ENCODE results near the gene SSH2. TPM values are rescaled to one million over a fixed set of nuclear protein-coding genes. Genes with fewer than 3 reads are reported as not detected.

Gene SSH2
- total and polyA plus RNA-seq, 2 donors (not counting 1 experiment from before 2014, with no cell fraction given): 51.5 to 183 TPM

- Histone ChIP-seq H3K36me3 (replicated peaks in 1 of 2; ENCODE audit: control extremely low read depth in 1 of 2, control insufficient read depth in 1 of 2, extremely low read depth in 1 of 2, insufficient read depth in 2 of 2, low read length in 1 of 2) (peaks cover 0 to 2% of the 10 kb centered on the region in 2 experiments), H3K4me1 (ENCODE audit: control insufficient read depth in 2 of 2, insufficient read depth in 2 of 2, low read length in 2 of 2) (no peaks in the 10 kb centered on the region), H3K9ac (ENCODE audit: low read length) (no peak overlapping the region), H3K4me2 (replicated peaks; ENCODE audit: low read depth, low read length, poor library complexity, severe bottlenecking) (no peak overlapping the region), H4K20me1 (ENCODE audit: control insufficient read depth, insufficient read depth, low read length, poor library complexity, severe bottlenecking) (peaks cover 10% of the 10 kb centered on the region), H3K9me3 (ENCODE audit: control extremely low read depth in 1 of 3, control insufficient read depth in 2 of 3, insufficient read depth in 1 of 3, low read length in 2 of 3) (no peaks in the 10 kb centered on the region), H2AFZ (ENCODE audit: insufficient read depth, low read depth, low read length, poor library complexity, severe bottlenecking) (no peak overlapping the region), H3K79me2 (ENCODE audit: control insufficient read depth, insufficient read depth, low read length) (peaks cover 25% of the 10 kb centered on the region), H3K4me3 (ENCODE audit: control extremely low read depth in 1 of 5, extremely low read depth in 1 of 5, insufficient read depth in 1 of 5, low read depth in 2 of 5, low read length in 4 of 5) (no peak overlapping the region), H3K27me3 (replicated peaks in 1 of 4; ENCODE audit: control extremely low read depth in 1 of 4, control insufficient read depth in 3 of 4, insufficient read depth in 4 of 4, low read length in 3 of 4) (no peaks in the 10 kb centered on the region), H3K27ac (ENCODE audit: low read length in 2 of 2) (no peak overlapping the region)
- H3K27ac Mint-ChIP-seq: no peak overlapping the region
- TF ChIP-seq EZH2 (IDR thresholded peaks at IDR 0.05; ENCODE audit: borderline replicate concordance, insufficient read depth, low read depth, low read length, poor library complexity, severe bottlenecking) (no peak), CTCF (IDR thresholded peaks at IDR 0.05) (no peak)
- ATAC-seq (ENCODE audit: low read depth): no peak
- ChIA-PET POLR2A (no interaction called here), CTCF (no interaction called here)
- H3K4me3 Mint-ChIP-seq: no peak overlapping the region
- intact Hi-C loops (cut with micrococcal nuclease): no loop called here
- no peak for DNase-seq
- no peaks in the 10 kb centered on the region for H3K27me3 Mint-ChIP-seq
- no peaks in the 10 kb centered on the region for H3K9me3 Mint-ChIP-seq (ENCODE audit: insufficient read depth)
- peaks cover 9% of the 10 kb centered on the region for H3K4me1 Mint-ChIP-seq
These were observed 89.1 kb downstream of the SSH2 start for GRCh38 chr17:29840884-29841283.

GRCh38 chr17:29839656-29840055 is 90.4 kb downstream of the SSH2 start:
- H3K79me2 ChIP-seq (ENCODE audit: control insufficient read depth, insufficient read depth, low read length): peaks cover 21% of the 10 kb centered on the region
- no peaks in the 10 kb centered on the region for H3K4me1 ChIP-seq (ENCODE audit: control insufficient read depth in 2 of 2, insufficient read depth in 2 of 2, low read length in 2 of 2)
- no peaks in the 10 kb centered on the region for H3K9me3 ChIP-seq (ENCODE audit: control extremely low read depth in 1 of 3, control insufficient read depth in 2 of 3, insufficient read depth in 1 of 3, low read length in 2 of 3)
- DNase-seq: no peak
- no peak overlapping the region for H3K4me2 ChIP-seq (replicated peaks; ENCODE audit: low read depth, low read length, poor library complexity, severe bottlenecking)
- ChIA-PET CTCF (interaction anchor here (0.6 kb wide), 1 partner anchor 93 kb away, joined by 4 read pairs; no protein-coding TSS in a partner anchor), POLR2A (no interaction called here)
- no peak for ATAC-seq (ENCODE audit: low read depth)
- H3K27me3 ChIP-seq (replicated peaks in 1 of 4; ENCODE audit: control extremely low read depth in 1 of 4, control insufficient read depth in 3 of 4, insufficient read depth in 4 of 4, low read length in 3 of 4): no peaks in the 10 kb centered on the region
- Mint-ChIP-seq H3K27ac (no peak overlapping the region), H3K4me3 (no peak overlapping the region), H3K9me3 (ENCODE audit: insufficient read depth) (no peaks in the 10 kb centered on the region), H3K27me3 (no peaks in the 10 kb centered on the region), H3K4me1 (peaks cover 14% of the 10 kb centered on the region)
- no peak overlapping the region for H2AFZ ChIP-seq (ENCODE audit: insufficient read depth, low read depth, low read length, poor library complexity, severe bottlenecking)
- 80% methylated on average over 1 of the region's 1 CpG for WGBS (ENCODE audit: insufficient coverage)
- H3K36me3 ChIP-seq (replicated peaks in 1 of 2; ENCODE audit: control extremely low read depth in 1 of 2, control insufficient read depth in 1 of 2, extremely low read depth in 1 of 2, insufficient read depth in 2 of 2, low read length in 1 of 2): no peaks in the 10 kb centered on the region
- no peak overlapping the region for H3K27ac ChIP-seq (ENCODE audit: low read length in 2 of 2)
- no peak overlapping the region for H3K9ac ChIP-seq (ENCODE audit: low read length)
- peaks cover 10% of the 10 kb centered on the region for H4K20me1 ChIP-seq (ENCODE audit: control insufficient read depth, insufficient read depth, low read length, poor library complexity, severe bottlenecking)
- intact Hi-C loops (cut with micrococcal nuclease): no loop called here
- H3K4me3 ChIP-seq (ENCODE audit: control extremely low read depth in 1 of 5, extremely low read depth in 1 of 5, insufficient read depth in 1 of 5, low read depth in 2 of 5, low read length in 4 of 5): no peak overlapping the region
- no peak for TF ChIP-seq CTCF (IDR thresholded peaks at IDR 0.05)
- TF ChIP-seq EZH2 (IDR thresholded peaks at IDR 0.05; ENCODE audit: borderline replicate concordance, insufficient read depth, low read depth, low read length, poor library complexity, severe bottlenecking): no peak

Measured in B cell (primary cell).